T-helper 1 cell treated with Interleukin-12 subunit alpha and Interleukin-12 subunit beta and Interleukin-4 antibody, amounts not matched to agents 30 μg/mL and 1 μg/mL, for 36 hours (primary cell): Measurements from ENCODE around the gene ATP6V1B1.

Experiments
- H3K27ac Mint-ChIP-seq: one replicate; pipeline ENCODE4 v1.8.0; 2021; ENCODE audit warnings: mild to moderate bottlenecking, mixed read lengths
- H3K27me3 Mint-ChIP-seq: one replicate; pipeline ENCODE4 v1.8.0; 2021; ENCODE audit warnings: low read depth, mixed read lengths
- H3K36me3 Mint-ChIP-seq: one replicate; pipeline ENCODE4 v1.8.0; 2021; ENCODE audit warnings: low read depth, mixed read lengths
- H3K4me1 Mint-ChIP-seq: one replicate; pipeline ENCODE4 v1.8.0; 2021; ENCODE audit warnings: low read depth, mixed read lengths
- H3K4me3 Mint-ChIP-seq: one replicate; pipeline ENCODE4 v1.8.0; 2021; ENCODE audit warnings: mild to moderate bottlenecking, moderate library complexity, mixed read lengths
- H3K9me3 Mint-ChIP-seq: one replicate; pipeline ENCODE4 v1.8.0; 2021; ENCODE audit warnings: mixed read lengths

Gene ATP6V1B1

DNA sequence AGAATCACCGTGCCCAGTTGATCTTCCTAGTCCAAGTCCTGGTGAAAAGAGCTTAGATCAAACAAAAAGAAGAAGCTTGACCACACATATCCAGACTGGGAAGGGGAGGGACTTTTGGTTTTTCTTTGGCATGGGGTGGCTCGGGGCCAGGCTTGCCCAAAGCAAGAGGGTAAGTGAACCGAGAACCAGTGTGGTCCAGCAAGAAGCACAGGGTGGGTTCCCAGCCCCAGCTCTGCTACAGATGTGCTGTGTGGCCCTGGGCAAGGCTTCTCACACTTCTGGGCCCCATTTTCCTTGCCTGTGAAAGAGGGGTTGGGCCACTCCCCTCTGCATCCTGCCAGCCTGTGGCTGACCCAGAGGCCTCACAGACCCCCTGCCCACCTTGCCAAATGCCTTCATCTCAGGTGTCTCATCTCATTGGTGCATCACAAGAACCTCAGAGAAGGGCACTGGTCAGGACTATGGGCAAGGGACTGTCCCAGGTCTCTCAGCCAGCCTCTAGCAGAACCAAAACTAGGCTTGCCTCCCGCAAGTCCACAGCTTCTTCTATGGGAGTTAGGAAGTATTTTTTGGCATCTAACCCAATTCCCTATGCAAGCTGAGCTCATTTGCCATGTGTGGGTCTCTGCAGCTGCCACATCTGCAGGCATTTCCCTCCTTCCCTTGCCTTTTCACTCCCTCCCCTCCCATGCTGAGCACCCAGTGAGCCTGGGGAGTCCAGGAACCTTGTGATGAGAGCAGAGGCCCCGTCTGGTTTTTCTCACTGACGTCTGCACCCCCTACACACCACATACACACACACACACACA is 6.9 kb downstream of the ATP6V1B1 start:
- H3K27ac Mint-ChIP-seq: no peak overlapping the region
- H3K36me3 Mint-ChIP-seq: no peaks in the 10 kb centered on the region
- peaks cover 8% of the 10 kb centered on the region for H3K4me1 Mint-ChIP-seq
- no peaks in the 10 kb centered on the region for H3K9me3 Mint-ChIP-seq
- H3K27me3 Mint-ChIP-seq: peaks cover 19% of the 10 kb centered on the region
- no peak overlapping the region for H3K4me3 Mint-ChIP-seq

GRCh38 chr2:70943205-70943871 is 7.6 kb downstream of the ATP6V1B1 start:
- peaks cover 19% of the 10 kb centered on the region for H3K27me3 Mint-ChIP-seq
- no peak overlapping the region for H3K27ac Mint-ChIP-seq
- H3K4me3 Mint-ChIP-seq: no peak overlapping the region
- H3K36me3 Mint-ChIP-seq: no peaks in the 10 kb centered on the region
- peaks cover 13% of the 10 kb centered on the region for H3K4me1 Mint-ChIP-seq
- no peaks in the 10 kb centered on the region for H3K9me3 Mint-ChIP-seq

DNA sequence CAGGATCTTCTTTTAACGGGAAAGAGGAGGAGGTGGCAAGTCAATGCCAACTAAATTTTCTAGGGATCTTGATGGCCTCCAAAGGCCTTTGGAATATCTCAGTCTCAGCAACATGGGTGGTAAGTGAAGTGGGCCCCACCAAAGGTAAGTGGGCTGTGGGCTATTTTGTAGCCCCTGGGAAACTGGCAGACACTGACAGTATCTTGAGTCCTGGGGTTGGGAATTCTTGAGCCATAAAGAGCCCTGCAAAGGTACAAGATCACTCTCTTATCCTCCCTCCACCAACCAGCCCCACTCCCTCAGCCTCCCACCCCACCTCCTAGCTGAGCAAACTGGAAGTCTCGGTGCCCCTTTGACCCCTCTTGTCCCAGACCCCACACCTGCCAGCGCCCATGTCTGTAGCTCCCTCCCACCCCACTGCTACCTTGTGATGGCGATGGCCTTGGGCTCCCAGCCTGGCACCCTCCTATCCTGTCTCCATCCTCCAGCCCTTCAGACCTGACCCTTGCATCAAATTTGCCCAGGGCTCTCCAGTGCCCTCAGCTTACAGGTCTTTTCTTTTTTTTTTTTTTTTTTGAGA is 8.5 kb downstream of the ATP6V1B1 start:
- Mint-ChIP-seq H3K4me1 (peaks cover 14% of the 10 kb centered on the region), H3K27me3 (peaks cover 20% of the 10 kb centered on the region), H3K4me3 (no peak overlapping the region), H3K36me3 (no peaks in the 10 kb centered on the region), H3K9me3 (no peaks in the 10 kb centered on the region), H3K27ac (no peak overlapping the region)

GRCh38 chr2:70946832-70947442 is 11.2 kb downstream of the ATP6V1B1 start:
- Mint-ChIP-seq H3K4me3 (no peak overlapping the region), H3K27me3 (peaks cover 22% of the 10 kb centered on the region), H3K36me3 (no peaks in the 10 kb centered on the region), H3K9me3 (no peaks in the 10 kb centered on the region), H3K27ac (no peak overlapping the region), H3K4me1 (peaks cover 14% of the 10 kb centered on the region)

DNA sequence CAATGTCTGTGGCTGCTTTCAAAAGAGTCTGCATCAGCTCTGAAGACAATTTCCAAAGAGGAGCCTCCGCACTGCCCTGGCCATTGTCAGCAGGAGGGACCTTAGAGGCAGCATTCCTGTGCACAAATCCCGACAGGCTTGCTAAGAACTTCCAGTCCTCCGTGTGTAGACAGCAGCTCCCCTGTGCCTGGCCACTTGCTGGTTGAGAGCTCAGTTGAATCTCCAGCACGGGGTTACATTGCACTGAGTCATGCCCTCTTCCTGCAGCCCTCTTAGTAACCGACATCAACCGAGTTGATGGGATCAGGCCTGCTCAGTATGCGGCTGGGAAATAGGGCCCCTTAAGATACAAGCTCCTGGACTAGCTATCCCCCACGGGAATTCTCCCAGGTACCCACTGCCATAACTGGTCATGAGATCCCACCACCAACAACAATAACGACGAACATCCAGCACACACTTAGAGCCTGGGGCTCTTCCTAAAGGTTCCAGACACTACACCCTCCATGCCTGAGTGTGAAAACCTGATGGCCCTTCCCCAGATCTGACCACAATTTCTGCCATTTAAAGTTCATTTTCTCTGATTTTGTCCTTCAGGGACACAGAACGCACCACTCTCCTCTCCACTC is 12.0 kb downstream of the ATP6V1B1 start:
- H3K4me3 Mint-ChIP-seq: peak overlapping the region; percentile 71
- H3K9me3 Mint-ChIP-seq: no peaks in the 10 kb centered on the region
- peaks cover 22% of the 10 kb centered on the region for H3K27me3 Mint-ChIP-seq
- peak overlapping the region; percentile 5 for H3K27ac Mint-ChIP-seq
- H3K4me1 Mint-ChIP-seq: peaks cover 14% of the 10 kb centered on the region
- H3K36me3 Mint-ChIP-seq: no peaks in the 10 kb centered on the region

DNA sequence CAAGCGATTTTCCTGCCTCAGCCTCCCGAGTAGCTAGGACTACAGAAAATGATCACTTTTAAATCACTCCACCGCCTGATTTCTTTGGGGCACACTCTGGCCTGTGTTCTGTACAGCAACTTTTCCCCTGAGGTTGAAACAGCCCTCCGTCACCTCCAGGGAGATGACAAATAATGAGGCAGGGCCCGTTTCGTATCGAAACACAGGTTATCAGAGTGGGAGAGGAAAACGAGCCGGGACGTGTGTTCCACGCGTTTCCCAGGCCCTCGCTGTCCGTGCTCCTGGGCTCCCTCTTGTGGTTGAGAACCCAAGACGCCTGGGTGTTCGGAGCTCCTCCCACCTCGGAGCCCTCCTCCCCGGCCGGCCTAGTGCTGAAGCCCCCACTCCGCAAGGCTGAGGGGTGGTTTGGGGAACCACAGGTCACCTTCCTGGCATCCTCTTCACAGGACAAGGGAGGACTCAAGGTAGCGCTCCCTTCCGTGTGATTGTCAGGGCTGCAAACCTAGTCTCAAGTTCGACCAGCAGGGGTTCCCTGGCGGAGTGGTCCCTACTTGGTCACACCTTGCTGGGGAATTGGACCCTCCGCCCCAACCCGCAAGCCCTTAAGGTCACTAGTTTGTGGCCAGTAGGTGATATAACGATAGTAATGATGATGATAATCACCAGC is 12.8 kb downstream of the ATP6V1B1 start:
- Mint-ChIP-seq H3K36me3 (no peaks in the 10 kb centered on the region), H3K4me1 (peaks cover 14% of the 10 kb centered on the region), H3K9me3 (no peaks in the 10 kb centered on the region), H3K27ac (no peak overlapping the region), H3K27me3 (peaks cover 26% of the 10 kb centered on the region), H3K4me3 (peak overlapping the region; percentile 71)

- Mint-ChIP-seq H3K4me3 (no peak overlapping the region), H3K9me3 (no peaks in the 10 kb centered on the region), H3K4me1 (peaks cover 14% of the 10 kb centered on the region), H3K27me3 (peaks cover 30% of the 10 kb centered on the region), H3K27ac (no peak overlapping the region), H3K36me3 (no peaks in the 10 kb centered on the region)
These were observed 13.4 kb downstream of the ATP6V1B1 start for GRCh38 chr2:70949086-70949485.

DNA sequence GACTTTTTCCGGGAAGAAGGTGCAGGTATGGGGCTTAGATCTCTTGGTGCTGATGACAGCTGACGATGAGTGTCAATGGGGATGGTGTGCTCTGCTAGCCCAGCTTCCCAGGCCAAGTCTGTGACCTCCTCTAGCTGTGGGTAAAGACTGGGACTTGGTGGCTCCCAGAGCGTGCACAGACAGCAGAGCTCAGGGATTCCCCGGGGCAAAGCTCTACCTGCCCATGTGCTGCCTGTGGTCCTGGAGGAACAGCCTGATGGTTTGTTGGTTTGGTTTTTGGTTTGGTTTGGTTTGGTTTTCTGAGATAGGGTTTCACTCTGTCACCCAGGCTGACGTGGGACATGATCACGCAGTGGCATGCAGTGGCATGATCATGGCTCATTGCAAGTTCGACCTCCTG is 19.2 kb downstream of the ATP6V1B1 start:
- Mint-ChIP-seq H3K27ac (no peak overlapping the region), H3K36me3 (no peaks in the 10 kb centered on the region), H3K4me1 (peaks cover 2% of the 10 kb centered on the region), H3K27me3 (peaks cover 34% of the 10 kb centered on the region), H3K4me3 (no peak overlapping the region), H3K9me3 (no peaks in the 10 kb centered on the region)

DNA sequence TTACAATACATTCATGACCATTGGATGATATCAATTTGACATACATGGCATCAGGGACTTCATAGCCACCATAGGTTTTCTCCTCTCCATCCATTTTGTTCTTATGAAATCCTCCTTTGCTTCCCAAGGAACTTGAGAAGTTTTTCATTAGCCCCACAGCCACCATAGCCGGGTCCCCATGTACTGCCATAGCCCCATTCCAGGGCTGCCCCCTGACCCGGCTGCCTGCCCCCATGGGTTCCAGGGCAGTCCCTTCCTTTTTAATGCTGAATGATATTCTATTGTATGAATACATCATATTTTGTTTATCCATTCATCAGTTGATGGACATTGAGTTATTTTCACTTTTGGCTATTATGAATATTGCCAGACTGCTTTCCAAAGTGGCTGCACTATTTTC is 20.4 kb downstream of the ATP6V1B1 start:
- Mint-ChIP-seq H3K27ac (no peak overlapping the region), H3K27me3 (peaks cover 29% of the 10 kb centered on the region), H3K36me3 (no peaks in the 10 kb centered on the region), H3K4me1 (peaks cover 2% of the 10 kb centered on the region), H3K9me3 (no peaks in the 10 kb centered on the region), H3K4me3 (no peak overlapping the region)

- no peaks in the 10 kb centered on the region for H3K9me3 Mint-ChIP-seq
- H3K27ac Mint-ChIP-seq: no peak overlapping the region
- peaks cover 2% of the 10 kb centered on the region for H3K4me1 Mint-ChIP-seq
- peaks cover 32% of the 10 kb centered on the region for H3K27me3 Mint-ChIP-seq
- H3K4me3 Mint-ChIP-seq: no peak overlapping the region
- no peaks in the 10 kb centered on the region for H3K36me3 Mint-ChIP-seq
These were observed 22.1 kb downstream of the ATP6V1B1 start for GRCh38 chr2:70957798-70958197.

DNA sequence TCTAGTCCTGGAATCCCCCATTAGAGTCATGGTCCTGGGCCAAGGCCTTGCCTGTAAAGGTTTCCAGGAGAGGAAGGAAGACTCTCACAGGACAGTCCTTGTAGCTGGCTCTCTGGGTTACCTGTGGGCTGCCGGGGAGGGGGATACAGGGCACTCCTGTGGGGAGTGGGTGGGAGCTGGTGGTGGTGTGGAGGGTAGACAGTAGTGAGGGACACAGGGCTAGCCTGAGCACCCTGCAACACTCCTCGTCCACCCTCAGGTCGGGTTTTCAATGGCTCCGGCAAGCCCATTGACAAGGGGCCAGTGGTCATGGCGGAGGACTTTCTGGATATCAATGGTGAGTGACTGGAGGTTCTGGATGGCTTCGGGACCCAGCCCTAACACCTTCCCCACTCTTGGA is 23.1 kb downstream of the ATP6V1B1 start:
- H3K4me3 Mint-ChIP-seq: no peak overlapping the region
- no peaks in the 10 kb centered on the region for H3K36me3 Mint-ChIP-seq
- H3K9me3 Mint-ChIP-seq: no peaks in the 10 kb centered on the region
- no peak overlapping the region for H3K27ac Mint-ChIP-seq
- H3K4me1 Mint-ChIP-seq: peaks cover 2% of the 10 kb centered on the region
- peaks cover 36% of the 10 kb centered on the region for H3K27me3 Mint-ChIP-seq

DNA sequence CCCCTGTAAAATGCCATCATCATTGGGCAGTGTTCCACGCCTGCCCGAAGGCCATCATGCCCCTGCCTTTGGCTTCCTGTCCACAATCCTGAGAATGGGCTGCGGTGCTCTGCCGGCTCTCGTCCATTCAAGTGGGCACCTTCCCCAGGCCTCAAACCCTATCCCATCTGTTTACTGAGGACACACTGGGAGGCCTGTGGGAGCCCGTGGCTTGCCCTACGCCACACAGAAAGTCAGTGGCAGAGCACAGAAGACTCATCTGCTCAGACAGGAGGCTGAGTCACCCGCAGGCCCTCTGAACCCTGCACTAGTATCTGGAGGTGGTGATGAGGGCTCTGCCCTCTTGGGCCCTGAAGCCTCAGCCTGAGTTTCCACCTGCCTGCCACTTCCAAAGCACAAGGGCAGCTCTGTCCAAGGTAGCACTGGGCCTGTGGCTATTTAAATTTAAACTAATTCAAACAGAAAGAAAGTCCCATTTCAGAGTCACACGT is 23.6 kb downstream of the ATP6V1B1 start:
- Mint-ChIP-seq H3K36me3 (no peaks in the 10 kb centered on the region), H3K4me1 (peaks cover 2% of the 10 kb centered on the region), H3K27ac (no peak overlapping the region), H3K4me3 (no peak overlapping the region), H3K9me3 (no peaks in the 10 kb centered on the region), H3K27me3 (peaks cover 36% of the 10 kb centered on the region)

DNA sequence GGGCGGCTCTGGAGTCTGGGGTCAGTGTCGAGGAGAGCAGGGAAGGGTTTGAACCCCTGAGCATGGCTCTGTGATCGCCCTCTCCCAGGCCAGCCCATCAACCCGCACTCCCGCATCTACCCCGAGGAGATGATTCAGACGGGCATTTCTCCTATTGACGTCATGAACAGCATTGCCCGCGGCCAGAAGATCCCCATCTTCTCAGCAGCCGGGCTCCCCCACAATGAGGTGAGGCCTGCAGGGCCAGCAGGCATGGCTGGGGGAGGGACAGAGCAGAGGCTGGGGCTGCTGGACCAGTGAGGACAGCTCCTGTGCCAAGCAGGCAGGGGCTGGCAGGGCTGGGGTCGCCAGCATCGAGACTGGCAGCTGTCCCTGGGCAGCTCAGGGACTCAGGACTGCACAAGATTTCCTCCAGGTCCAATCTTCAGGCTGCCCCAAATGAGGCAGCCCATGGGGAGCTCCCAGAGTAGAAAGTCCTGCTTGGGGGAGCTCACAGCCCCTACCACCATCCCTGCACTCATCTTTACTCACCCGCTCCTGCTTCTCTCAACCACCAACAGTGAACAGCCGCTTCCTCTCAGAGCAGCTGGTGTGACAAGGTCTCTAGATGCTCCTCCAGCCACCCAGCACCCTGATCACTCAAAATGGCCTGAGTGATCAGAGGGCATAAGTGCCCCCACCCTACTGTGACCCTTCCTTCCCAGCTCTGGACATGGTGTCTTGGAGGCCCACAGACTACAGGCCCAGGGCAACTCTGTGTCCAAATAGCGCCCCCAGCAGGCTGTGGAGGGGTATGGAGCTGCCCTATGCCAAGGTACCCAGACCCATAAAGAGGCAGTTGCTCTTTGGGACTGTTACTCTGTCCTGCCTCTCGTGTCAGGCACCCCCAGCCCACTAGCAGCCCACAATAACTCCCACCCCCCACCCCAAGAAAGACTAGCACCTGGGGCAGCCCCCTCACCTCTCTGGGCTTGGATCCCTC is 24.4 kb downstream of the ATP6V1B1 start:
- Mint-ChIP-seq H3K4me3 (no peak overlapping the region), H3K27ac (no peak overlapping the region), H3K9me3 (no peaks in the 10 kb centered on the region), H3K4me1 (peaks cover 5% of the 10 kb centered on the region), H3K36me3 (no peaks in the 10 kb centered on the region), H3K27me3 (peaks cover 33% of the 10 kb centered on the region)
